Cardiac fibroblast (primary cell): ENCODE data around the gene RHEB.

Experiments
- DNase-seq, 2 donors: peaks; one replicate each; pipeline versions ENCODE4 v3.0.0 to v3.0.0-alpha.2; 2010; ENCODE audit warnings: low read depth in 2 of 2
- H3K4me3 ChIP-seq, 2 donors: replicated peaks in 1 of 2; 1 replicate in 1 of 2; 2 replicates in 1 of 2; pipeline ENCODE4 v1.5.1; 2011; ENCODE audit warnings: low read depth in 2 of 2, low read length in 2 of 2, mild to moderate bottlenecking in 2 of 2, moderate library complexity in 1 of 2
- TF ChIP-seq, protein P1 (sequence below): IDR thresholded peaks from one replicate; pipeline ENCODE4 v1.5.1; 2011; ENCODE audit warnings: low read depth, mild to moderate bottlenecking, low read length, inconsistent platforms

The RHEB gene

DNA sequence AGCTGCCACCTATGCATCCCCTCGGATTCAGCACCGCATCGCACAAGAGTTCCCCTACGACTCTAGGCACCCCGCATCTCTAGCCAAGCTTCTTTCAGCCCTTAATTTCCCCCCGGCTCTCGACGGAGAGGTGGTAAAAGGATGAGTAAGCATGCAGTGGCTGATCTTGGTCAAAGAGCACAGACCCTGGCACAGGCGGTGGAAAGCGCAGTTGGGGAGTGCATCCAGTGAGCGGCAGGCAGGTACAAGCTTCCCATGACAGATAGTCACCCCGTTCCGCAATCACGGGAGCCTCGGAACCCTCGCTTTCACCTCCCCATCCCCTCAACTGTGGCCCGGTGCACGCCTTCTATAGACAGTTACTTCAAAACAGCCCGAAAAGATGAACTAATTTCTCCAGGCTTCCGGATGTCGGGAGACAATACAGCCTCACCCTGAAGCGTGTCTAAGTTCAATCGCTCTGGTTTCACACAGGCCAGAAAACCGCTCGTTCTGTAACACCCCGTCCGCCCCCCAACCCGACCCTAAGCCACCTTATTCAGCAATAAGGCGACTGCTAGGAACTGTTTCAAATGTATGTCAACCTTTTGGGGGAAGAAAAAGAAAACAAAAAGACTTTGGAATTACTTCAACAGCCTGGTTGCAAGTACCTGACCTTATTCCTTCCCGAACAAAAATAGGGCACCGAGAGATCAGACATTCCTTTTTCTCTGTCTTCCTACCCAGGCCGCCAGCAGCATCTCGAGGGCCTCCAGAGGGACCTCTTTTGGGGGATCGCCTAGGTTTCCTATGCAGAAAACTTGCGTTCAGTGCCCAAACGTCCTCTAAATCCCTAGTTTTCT is 1.4 kb downstream of the RHEB start:
- peak; percentile 43 to 56 for DNase-seq
- TF ChIP-seq, protein P1, sequence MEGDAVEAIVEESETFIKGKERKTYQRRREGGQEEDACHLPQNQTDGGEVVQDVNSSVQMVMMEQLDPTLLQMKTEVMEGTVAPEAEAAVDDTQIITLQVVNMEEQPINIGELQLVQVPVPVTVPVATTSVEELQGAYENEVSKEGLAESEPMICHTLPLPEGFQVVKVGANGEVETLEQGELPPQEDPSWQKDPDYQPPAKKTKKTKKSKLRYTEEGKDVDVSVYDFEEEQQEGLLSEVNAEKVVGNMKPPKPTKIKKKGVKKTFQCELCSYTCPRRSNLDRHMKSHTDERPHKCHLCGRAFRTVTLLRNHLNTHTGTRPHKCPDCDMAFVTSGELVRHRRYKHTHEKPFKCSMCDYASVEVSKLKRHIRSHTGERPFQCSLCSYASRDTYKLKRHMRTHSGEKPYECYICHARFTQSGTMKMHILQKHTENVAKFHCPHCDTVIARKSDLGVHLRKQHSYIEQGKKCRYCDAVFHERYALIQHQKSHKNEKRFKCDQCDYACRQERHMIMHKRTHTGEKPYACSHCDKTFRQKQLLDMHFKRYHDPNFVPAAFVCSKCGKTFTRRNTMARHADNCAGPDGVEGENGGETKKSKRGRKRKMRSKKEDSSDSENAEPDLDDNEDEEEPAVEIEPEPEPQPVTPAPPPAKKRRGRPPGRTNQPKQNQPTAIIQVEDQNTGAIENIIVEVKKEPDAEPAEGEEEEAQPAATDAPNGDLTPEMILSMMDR: no peak
- peak overlapping the region; percentile 75 to 76 for H3K4me3 ChIP-seq

DNA sequence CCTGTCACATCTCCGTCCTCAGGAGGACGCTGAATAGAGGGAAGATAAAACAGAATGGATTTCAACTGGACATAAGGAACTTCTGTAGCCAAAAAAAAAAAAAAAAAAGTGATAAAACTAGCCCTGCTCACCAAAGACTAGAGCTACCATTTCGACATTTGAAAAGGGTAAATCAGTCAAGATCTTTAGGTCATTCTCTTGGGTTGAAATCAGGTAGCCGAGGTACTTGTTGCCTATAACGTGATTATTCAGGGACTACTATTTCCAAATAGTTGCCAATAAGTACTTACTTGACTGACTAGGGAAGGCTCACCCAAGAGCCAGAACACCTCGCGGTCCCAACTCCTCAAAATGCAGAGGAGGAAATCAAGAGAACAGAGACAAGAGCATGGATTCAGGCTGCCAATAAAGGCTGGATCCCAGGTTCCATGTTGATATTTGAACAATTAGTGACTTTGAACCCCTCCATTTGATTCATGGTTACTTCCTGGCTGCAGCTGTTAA is 2.0 kb downstream of the RHEB start:
- H3K4me3 ChIP-seq: peak overlapping the region; percentile 75 to 76
- TF ChIP-seq, protein P1: no peak
- DNase-seq: peak in 1 of 2 donors; percentile 17

DNA sequence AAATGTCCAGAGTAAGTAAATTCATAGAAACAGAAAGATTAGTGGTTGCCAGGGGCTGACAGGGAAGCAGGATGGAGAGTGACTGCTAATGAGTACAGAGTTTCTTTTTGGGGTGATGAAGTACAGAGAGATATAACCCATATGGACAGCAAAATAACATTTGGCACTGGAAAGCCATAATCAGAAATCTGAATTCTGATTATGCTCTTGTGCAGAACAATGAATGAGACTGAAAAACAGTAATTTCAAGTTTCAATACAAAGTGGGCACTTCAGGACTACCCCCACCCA is 4.5 kb downstream of the RHEB start:
- DNase-seq: no peak
- H3K4me3 ChIP-seq: no peak overlapping the region
- TF ChIP-seq, protein P1: no peak

DNA sequence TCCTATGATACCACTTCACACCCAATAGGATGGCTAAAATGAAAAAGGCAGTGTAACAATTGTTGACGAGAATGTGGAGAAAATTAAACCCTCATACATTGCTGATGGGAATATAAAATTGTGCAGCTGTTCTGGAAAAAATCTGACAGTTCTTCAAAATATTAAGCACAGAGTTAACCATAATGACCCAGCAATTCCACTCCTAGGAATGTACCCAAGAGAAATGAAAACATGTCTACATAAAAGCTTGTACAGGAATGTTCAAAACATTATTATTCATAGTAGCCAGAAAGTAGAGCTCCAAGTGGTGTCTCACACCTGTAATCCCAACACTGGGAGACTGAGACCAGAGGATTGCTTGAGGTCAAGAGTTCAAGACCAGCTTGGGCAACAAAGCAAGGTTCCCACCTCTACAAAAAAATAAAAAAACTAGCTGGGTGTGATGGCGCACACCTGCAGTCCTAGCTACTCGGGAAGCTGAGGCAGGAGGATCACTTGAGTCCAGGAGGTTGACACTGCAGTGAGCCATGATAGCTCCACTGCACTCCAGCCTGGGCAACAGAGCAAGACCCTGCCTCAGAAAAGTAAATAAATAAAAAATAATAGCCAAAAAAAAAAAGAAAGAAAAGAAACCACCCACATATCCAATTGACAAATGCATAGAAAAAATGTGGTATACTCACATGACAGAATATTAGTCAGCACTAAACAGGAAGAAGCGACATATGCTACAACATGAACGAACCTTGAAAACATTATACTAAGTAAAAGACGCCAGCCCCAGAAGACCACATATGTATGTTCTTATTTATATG is 5.0 kb downstream of the RHEB start:
- DNase-seq: peak in 1 of 2 donors; percentile 33
- TF ChIP-seq, protein P1: no peak
- H3K4me3 ChIP-seq: no peak overlapping the region

DNA sequence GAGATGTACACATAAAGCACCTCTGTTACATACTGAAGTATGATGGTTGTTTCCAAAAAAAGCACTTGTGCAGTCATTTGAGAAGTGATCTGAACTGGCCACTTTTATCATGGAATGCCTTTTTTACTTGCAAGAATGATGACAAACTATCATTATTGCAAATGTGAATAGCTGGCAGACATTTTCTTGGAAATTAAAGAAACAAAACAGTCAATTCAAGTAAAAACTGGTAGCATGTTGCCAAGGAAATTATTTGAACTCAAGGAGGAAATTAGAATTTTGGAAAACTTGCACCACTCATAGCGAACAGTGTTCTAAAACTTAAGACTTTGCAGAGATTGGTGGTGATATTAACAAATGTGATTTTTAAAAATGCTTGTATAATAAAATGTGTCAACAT is 6.6 kb downstream of the RHEB start:
- TF ChIP-seq, protein P1: no peak

DNA sequence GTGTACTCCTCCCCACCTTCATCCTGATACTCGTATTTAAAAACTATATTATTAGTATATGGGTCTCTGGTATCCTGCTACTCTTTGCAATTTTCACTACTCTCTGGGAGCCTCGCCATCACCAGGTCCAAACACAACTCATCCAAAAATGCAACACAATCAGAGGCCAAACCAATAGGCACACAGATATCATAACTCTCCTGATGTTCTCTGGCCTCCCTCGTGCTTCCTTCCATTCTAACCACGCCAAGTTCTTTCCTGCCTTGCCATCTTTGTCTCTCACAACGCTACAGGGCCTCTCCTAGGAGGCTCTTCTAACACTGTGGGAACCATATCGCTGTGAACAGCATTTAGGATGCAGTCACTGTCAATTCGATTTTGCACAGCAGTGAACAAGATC is 7.3 kb downstream of the RHEB start:
- TF ChIP-seq, protein P1: no peak
- no peak for DNase-seq

More for the DNA sequence above, 6.6 kb downstream of the RHEB start:
- no peak overlapping the region for H3K4me3 ChIP-seq
- no peak for DNase-seq

More for the DNA sequence above, 7.3 kb downstream of the RHEB start:
- no peak overlapping the region for H3K4me3 ChIP-seq
